ENCODE data around the gene TPM1.
"Not testable (repeated sequence)": the region's sequence is repeated elsewhere in the genome, so short reads cannot be mapped to it uniquely, and the experiment has no call there.

Gene TPM1

DNA sequence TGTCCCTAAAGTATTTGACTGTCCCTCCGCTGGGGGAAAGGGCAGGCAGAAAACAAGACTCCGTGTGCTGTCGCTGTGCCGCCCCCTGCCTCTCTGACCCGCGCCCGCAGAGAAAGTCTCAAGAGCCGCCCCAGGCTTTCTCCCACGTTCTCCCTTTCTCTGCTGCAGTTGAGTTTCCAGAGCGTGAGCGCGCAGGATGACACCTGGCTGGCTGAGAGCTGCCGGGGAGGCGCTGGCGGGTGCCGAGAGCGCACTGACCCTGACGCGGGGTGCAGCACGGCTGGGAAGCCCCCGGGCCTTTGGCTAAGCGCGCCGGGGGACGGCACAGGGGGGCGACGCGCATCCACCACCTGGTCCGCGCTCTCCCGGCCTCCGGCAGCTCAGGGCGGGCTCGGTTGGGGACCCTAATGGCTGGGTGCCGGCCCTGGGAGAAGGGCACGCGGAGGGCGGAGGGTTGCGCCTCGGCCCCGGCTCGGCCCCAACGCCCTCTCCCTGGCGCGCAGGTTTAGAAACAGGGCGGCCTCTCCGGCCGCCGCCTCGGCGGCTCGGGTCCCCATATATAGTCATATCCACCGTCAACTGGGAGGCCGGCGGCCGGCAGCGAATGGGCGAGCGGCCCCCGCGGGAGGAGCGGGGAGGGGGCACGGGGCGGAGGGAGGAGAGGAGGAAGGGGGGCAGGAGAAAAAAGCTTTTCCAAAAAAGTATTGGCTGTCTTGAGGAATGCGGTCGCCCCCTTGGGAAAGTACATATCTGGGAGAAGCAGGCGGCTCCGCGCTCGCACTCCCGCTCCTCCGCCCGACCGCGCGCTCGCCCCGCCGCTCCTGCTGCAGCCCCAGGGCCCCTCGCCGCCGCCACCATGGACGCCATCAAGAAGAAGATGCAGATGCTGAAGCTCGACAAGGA lies at the start of gene TPM1:
Gene TPM1 (plus strand): TSS at position 774 of the 903 bp plus-strand sequence. CDS start 83 bp downstream, at position 857.
- Mint-ChIP-seq H3K27me3 (peaks cover 72% of the 10 kb centered on the region), H3K4me3 (peak within 1 kb of the TSS; percentile 67), H3K9me3 (no peaks in the 10 kb centered on the region), H3K4me1 (ENCODE audit: low read depth) (peaks cover 7% of the 10 kb centered on the region), H3K36me3 (ENCODE audit: low read depth) (no peaks in the 10 kb centered on the region), H3K27ac (no peak within 1 kb of the TSS)
- DNase-seq = peak; percentile 42

DNA sequence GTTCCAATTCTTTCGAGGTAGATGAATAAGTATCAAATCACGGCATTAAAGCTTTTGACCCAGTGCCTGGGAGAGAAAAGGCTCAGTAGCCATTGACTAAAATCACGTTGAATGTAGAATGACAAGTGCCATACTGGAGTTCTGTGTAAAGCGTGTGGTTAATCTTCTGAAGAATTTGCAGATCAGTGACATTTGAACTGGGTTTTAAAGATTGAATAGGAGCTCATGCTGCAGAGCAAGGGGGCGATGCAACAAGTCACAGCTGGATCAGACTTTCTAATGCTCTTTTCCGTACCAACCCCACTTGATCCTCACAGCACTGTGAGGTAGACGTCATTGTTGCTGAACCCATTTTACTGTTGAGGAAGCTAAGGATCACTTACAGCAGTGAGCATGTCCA lies 49.5 kb upstream of the TPM1 start:
- Mint-ChIP-seq H3K27me3 (peaks cover 18% of the 10 kb centered on the region), H3K36me3 (ENCODE audit: low read depth) (no peaks in the 10 kb centered on the region), H3K4me1 (ENCODE audit: low read depth) (no peaks in the 10 kb centered on the region), H3K9me3 (no peaks in the 10 kb centered on the region), H3K4me3 (no peak overlapping the region), H3K27ac (no peak overlapping the region)
- no peak for DNase-seq

DNA sequence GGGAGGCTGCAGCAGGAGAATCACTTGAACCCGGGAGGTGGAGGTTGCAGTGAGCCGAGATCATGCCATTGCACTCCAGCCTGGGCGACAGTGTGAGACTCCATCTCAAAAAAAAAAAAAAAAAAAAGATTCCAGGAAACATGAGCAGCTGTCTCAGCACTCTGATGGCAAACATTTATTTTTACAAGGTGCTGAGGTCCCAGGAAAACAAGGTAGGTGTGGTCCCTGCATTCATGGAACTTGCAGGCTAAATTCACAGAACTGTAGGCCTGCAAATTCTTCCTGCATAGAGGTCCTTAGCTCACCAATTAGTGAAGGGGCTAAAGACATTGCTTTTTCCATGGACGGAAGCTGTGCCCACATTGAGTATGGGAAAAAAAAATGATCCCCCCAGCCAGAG lies 48.9 kb upstream of the TPM1 start:
- not testable (repeated sequence) for H3K36me3 Mint-ChIP-seq (ENCODE audit: low read depth); DNase-seq

DNA sequence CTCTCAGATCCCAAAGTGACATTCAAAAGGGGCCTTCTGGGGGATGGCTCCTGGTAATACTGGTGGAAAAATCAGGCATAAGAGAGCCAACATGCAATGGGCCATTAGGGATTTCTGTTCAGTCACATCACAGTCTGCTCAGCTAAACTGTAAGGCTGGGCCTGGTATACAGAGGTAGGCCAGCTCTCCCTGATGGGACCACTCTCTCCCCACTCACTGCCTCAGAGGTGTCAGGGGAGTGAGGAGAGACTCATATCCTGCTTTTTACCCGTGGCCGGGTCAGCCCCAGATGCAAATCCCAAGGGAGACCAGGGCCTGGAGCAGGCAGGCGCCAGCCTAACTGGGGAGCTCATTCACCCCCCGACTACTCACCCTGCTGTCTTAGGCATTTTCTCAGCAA lies 48.1 kb upstream of the TPM1 start:
- no peak for DNase-seq
- no peaks in the 10 kb centered on the region for H3K36me3 Mint-ChIP-seq (ENCODE audit: low read depth)
- no peak overlapping the region for H3K27ac Mint-ChIP-seq
- no peak overlapping the region for H3K4me3 Mint-ChIP-seq
- peaks cover 16% of the 10 kb centered on the region for H3K27me3 Mint-ChIP-seq
- H3K9me3 Mint-ChIP-seq = no peaks in the 10 kb centered on the region
- H3K4me1 Mint-ChIP-seq (ENCODE audit: low read depth) = no peaks in the 10 kb centered on the region

More for the DNA sequence above, 48.9 kb upstream of the TPM1 start:
- H3K4me1 Mint-ChIP-seq (ENCODE audit: low read depth); H3K4me3 Mint-ChIP-seq; H3K9me3 Mint-ChIP-seq; H3K27ac Mint-ChIP-seq: not testable (repeated sequence)
- peaks cover 18% of the 10 kb centered on the region for H3K27me3 Mint-ChIP-seq

DNA sequence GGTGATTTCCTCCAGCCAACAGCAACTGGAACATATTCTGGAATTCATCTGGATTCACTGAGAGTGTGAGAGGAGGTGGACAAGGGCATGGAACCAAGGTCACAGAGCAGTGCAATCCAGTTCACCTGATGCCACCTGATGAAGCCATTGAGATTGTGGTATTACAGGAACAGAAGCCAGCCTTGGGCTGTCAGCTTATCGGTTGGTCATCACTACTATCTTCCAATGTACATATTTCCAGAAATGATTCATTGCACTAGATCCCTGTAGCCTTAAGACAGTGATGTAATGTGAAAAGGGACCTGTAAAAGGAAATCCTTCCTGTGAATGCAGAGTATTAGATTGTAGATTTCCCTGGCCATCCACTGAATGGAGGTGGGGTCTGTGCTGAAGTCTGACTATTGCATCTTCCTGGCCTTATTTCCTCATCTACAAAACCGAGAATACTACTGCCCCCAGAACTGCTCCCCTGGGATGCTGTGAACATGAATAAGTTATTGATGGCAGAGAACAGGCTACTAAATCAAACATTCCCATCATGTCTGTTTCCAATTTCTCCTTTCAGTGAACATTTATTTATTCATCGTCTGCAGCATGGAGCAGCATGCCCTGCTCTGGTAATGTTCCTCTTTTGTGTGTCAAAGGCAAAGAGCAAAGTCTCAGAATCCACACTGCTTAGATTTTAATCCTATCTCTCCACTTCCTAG lies 47.4 kb upstream of the TPM1 start:
- Mint-ChIP-seq H3K36me3 (ENCODE audit: low read depth) (no peaks in the 10 kb centered on the region), H3K27ac (no peak overlapping the region), H3K4me1 (ENCODE audit: low read depth) (no peaks in the 10 kb centered on the region), H3K4me3 (no peak overlapping the region), H3K9me3 (no peaks in the 10 kb centered on the region), H3K27me3 (peaks cover 11% of the 10 kb centered on the region)
- DNase-seq = no peak

DNA sequence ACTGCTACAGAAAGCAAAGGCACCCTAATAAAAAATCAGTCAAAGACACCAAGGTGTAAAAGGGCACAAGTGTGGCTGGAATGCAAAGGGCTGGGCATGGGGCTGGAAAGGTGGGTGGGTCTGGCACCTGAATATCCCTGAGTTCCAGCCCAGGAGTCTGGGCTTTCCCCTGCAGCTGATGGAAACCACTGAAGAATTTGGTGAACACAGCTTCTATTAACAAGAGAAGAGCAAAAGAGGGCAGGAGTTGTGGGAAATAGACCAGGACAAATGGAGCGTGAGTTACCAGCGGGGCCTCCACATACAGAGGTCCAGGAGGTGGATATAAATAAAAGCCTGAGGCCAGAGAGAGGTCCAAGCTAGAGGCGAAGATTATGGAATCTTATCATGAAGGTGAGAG lies 45.1 kb upstream of the TPM1 start:
- Mint-ChIP-seq H3K27ac (no peak overlapping the region), H3K9me3 (no peaks in the 10 kb centered on the region), H3K27me3 (peaks cover 5% of the 10 kb centered on the region), H3K36me3 (ENCODE audit: low read depth) (no peaks in the 10 kb centered on the region), H3K4me1 (ENCODE audit: low read depth) (no peaks in the 10 kb centered on the region), H3K4me3 (no peak overlapping the region)
- DNase-seq = no peak

DNA sequence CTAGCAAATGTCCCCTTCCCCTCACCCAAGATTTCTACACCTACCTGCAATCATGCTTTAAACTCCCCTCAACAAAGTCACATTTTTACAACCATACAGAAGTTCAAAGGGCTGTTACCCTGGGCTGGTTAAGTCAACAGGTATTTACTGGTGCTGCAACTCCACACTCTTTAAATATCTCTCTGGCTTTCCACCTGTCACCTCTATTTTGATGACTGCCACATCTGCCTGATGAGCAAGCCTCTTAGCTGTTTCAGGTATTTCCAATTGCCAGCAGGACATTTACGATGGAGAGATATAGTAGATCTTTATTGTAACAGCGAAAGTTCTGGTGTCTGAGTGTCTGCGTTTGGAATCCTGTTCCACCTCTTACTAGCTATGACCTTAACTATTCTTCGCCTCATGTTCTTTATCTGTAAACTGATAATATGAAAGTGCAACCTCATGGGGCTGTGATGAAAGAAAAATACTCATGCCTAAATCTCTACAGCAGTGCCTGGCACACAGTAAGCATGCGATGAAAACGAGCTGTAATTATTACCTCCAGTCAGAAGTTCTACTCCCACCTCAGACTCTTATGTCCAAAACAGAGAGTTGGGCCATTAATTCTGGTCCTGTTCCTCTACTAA lies 44.2 kb upstream of the TPM1 start:
- DNase-seq = no peak
- Mint-ChIP-seq H3K4me3 (no peak overlapping the region), H3K4me1 (ENCODE audit: low read depth) (no peaks in the 10 kb centered on the region)

DNA sequence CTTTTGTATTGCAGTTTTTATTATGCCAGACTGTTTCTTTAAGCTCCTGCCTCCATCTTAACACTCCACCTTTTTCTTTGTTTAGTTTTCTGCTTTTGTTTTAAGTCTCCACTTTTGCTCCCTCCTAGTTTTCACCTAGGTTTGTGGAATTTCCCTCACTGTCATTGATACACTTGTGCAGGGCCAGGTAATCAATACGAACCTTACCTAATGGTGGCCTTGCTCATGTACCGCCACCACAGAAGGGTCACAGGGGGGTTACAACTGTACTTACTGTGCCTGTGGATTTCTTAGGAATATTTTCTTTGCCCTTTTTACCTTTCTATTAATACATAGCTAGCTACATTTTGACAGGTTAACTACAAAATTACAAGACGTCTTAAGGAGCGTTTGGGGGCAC lies 43.4 kb upstream of the TPM1 start:
- H3K4me1 Mint-ChIP-seq (ENCODE audit: low read depth) = no peaks in the 10 kb centered on the region
- no peaks in the 10 kb centered on the region for H3K36me3 Mint-ChIP-seq (ENCODE audit: low read depth)
- DNase-seq = no peak
- H3K4me3 Mint-ChIP-seq = no peak overlapping the region
- H3K27ac Mint-ChIP-seq = no peak overlapping the region
- H3K9me3 Mint-ChIP-seq = no peaks in the 10 kb centered on the region
- H3K27me3 Mint-ChIP-seq = peaks cover 3% of the 10 kb centered on the region

More for the DNA sequence above, 44.2 kb upstream of the TPM1 start:
- Mint-ChIP-seq H3K27ac (no peak overlapping the region), H3K36me3 (ENCODE audit: low read depth) (no peaks in the 10 kb centered on the region), H3K9me3 (no peaks in the 10 kb centered on the region), H3K27me3 (peaks cover 3% of the 10 kb centered on the region)

DNA sequence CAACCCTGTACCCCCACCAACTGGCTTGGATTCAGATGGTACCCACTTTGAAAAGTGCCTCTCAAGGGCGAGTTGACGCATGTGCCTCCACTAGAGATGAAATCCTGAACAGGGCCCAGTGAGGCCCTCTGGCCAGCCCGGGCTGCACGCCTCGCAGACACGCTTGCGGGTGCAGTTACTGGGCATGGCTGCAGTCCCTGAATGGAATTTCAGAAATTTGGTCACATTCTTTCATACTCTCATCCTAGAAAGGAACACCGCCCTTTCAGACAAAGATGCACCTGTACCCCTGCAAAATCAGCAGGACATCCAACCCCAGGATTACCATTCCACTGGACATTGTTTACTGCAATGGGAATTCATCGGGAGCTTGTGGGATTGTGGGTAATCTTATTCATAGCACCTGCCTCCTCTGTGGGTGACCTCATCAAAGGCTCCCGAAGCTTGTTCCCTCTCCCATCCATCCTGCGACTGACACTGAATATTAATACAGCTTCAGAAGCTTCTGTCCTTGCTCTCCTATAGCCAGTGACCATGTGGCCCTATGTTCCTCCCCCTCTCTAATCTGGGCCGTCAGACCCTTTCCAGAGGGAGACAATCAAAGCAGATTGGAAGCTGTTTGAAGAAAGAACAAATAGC lies 42.5 kb upstream of the TPM1 start:
- Mint-ChIP-seq H3K4me3 (no peak overlapping the region), H3K36me3 (ENCODE audit: low read depth) (no peaks in the 10 kb centered on the region), H3K27ac (no peak overlapping the region), H3K9me3 (no peaks in the 10 kb centered on the region), H3K27me3 (peaks cover 3% of the 10 kb centered on the region), H3K4me1 (ENCODE audit: low read depth) (no peaks in the 10 kb centered on the region)
- no peak for DNase-seq

DNA sequence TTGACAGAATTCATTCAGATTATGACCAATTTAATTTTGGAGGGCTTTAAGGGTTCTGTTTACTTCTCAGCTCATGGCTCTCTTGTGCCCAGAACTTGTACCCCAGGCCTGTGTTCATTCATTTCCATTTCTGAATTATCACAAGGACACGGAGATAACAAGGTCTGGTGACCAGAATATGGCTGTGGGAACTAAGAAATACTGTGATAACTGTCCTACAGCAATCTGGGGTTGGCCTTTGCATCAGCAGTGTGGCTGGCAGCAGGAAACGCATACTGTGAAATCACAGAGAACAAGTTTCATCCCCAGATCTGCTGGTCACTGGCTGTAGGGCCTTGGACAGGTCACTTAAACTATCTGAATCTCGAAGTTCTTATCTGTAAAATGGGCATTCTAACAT lies 41.8 kb upstream of the TPM1 start:
- no peak overlapping the region for H3K27ac Mint-ChIP-seq
- H3K27me3 Mint-ChIP-seq = peaks cover 3% of the 10 kb centered on the region
- no peaks in the 10 kb centered on the region for H3K9me3 Mint-ChIP-seq
- DNase-seq = no peak
- no peaks in the 10 kb centered on the region for H3K4me1 Mint-ChIP-seq (ENCODE audit: low read depth)
- no peaks in the 10 kb centered on the region for H3K36me3 Mint-ChIP-seq (ENCODE audit: low read depth)
- no peak overlapping the region for H3K4me3 Mint-ChIP-seq

DNA sequence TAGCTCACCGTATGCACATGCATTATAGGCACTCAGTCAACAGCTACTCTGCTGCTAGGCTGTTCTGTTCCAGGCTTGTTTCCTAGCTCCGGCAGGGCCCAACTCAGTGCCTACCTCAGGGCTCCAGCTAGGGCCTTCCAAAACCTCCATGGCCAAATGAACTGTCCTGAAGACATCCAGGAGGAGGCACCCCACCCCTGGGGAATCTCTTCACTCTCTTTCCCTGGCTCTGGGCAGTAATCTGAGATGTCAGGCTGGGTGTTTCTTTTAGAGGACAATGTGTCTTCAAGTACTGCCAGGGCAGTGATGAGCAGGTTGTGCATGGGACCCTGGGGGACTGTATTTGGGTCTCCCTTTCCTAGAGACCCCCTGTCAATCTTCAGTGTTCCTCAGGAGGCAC lies 38.3 kb upstream of the TPM1 start:
- no peak overlapping the region for H3K27ac Mint-ChIP-seq
- H3K9me3 Mint-ChIP-seq = no peaks in the 10 kb centered on the region
- no peaks in the 10 kb centered on the region for H3K4me1 Mint-ChIP-seq (ENCODE audit: low read depth)
- no peak overlapping the region for H3K4me3 Mint-ChIP-seq
- H3K27me3 Mint-ChIP-seq = peaks cover 3% of the 10 kb centered on the region
- H3K36me3 Mint-ChIP-seq (ENCODE audit: low read depth) = no peaks in the 10 kb centered on the region
- DNase-seq = no peak

DNA sequence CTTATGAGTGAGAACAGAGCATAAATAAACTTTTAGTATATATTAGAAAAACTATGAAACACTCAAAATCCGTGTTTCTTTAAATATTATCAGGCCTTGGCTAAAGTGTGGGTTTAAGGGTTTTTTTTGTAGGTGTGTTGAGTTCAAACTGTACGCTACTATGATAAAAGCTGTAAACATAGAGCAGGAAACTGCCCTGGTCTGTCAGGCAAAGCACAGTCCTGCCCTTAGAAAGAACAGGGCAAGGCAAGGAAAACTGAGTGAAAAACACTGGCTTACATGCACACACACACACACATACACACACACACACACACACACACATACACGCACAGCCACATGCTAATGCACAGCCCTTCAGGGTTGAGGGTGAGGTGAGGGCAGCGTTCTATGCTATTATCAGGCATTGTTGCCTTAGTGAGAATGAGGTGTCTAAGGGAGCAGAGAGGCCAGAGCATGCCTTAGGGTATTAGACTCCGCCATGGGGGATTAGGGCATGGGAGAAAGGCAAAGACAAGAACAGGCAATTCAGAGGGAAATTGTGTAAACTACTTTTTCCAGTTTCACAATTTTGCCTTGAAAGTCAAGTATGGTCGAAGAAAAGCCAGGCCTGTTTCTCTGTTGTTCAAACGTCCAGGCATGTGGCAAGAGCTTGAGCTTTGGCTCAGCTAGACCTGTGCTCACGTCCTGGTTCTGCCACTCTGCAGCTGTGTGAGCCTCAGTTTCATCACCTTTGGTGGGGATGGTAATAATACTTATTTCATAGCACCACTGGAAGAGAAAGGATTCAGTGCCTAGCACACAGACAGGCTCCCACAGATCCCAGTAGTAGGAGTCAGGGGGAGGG lies 36.3 kb upstream of the TPM1 start:
- no peak overlapping the region for H3K27ac Mint-ChIP-seq
- H3K9me3 Mint-ChIP-seq = no peaks in the 10 kb centered on the region
- H3K36me3 Mint-ChIP-seq (ENCODE audit: low read depth) = no peaks in the 10 kb centered on the region
- no peak overlapping the region for H3K4me3 Mint-ChIP-seq
- no peaks in the 10 kb centered on the region for H3K4me1 Mint-ChIP-seq (ENCODE audit: low read depth)
- no peak for DNase-seq
- H3K27me3 Mint-ChIP-seq = peaks cover 7% of the 10 kb centered on the region

DNA sequence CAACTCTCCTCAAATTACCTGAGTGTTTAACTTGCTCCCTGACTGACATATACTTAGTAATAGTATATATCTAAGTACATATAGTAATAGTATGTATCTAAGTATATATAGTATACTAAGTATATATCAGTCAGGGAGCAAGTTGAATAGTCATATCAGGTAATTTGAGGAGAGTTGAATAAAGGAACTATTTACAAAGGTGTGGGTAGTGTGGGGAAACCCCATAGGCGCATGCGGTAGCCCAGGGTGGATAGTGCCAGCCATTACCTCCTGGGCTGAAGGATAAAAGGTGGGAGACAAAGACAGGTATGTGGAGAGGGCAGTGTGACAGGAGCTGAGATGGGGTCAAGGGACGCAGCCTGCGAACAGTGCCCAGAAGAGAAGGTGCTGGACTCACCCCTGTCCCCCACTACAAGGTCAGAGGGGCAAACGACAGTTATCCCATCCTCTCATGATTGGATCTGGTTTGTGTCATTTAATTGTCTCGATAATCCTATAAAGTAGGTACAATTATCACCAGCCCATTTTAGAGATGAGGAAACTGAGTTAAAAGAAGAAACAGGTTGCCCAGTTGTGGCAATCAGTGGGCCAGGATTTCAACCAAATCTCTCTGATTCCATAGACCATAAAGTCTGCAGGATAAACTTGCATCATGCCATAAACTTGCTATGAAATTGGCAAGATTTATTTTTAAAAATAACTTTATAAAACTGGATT lies 34.1 kb upstream of the TPM1 start:
- Mint-ChIP-seq H3K9me3 (no peaks in the 10 kb centered on the region), H3K27me3 (peaks cover 4% of the 10 kb centered on the region), H3K4me3 (no peak overlapping the region), H3K36me3 (ENCODE audit: low read depth) (no peaks in the 10 kb centered on the region), H3K4me1 (ENCODE audit: low read depth) (no peaks in the 10 kb centered on the region), H3K27ac (no peak overlapping the region)
- no peak for DNase-seq

All from activated T-cell treated with anti-CD3 and anti-CD28 coated beads, Interleukin-2, amount 50 U/mL, for 24 hours (primary cell).